T-helper 2 cell (primary cell): ENCODE results near the gene CCDC47.
A peak's percentile ranks its signal among the peaks of the same experiment; 100 is the strongest.
"Not testable (repeated sequence)": the region's sequence is repeated elsewhere in the genome, so short reads cannot be mapped to it uniquely, and the experiment has no call there.

Experiments used
- DNase-seq, 5 experiments: peaks; one replicate each; pipeline versions ENCODE4 v3.0.0 to v3.0.0-alpha.2; 2012 to 2022

The CCDC47 gene

DNA sequence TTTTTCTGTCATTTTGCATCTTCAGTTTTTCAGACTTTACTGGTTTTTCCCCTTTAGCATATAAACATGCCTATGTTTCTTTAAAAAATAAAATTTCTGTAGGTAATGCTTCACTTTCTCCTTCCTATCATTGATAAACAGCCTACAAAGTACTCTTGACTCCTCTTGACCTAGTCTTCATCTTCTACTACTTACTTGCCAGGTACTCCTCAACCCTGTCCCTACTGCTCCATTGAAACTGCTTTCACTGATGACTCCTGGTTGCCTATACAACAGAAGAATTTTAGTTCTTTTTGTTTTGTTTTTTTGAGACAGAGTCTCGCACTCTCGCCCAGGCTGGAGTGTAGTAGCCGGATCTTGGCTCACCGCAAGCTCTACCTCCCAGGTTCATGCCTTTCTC lies 7.5 kb upstream of the CCDC47 start:
- no peak for DNase-seq

DNA sequence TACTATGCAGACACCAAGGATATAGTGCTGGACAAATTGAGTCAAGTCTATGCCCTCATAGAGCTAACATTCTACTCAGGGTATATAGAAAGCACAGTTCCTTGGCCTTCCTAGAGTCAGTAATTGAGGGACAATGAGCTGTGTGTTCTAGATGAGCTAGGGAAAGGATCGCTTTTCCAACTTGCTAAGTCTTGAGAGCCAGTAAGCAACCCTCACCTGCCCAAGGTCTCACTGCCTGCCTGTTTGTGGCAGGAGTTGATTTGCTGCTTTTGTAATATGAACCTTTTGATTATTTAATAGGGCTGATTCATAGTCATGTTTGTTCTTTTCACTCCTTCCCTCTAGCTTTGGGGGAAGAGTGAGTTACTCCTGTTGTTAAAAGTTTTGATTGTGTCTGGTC lies 7.1 kb upstream of the CCDC47 start:
- no peak for DNase-seq

DNA sequence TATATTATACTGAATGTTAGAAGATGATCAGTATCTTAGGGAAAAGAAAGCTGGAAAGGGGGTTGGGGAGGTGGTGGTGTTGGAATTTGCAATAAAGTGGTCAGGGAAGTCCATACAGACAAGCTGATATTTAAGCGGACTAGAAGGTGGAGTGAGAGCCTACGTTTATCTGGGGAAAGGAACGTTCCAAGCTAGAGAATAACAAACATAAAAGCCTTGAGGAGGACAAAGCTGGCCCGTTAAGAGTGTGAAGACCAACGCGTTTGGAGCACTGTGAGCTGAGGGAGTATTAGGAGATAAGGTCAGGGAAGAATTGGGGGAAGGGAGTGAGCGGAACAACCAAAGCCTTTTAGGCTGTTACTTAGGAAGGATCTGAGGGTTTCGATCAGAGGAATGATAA lies 2.0 kb upstream of the CCDC47 start:
- no peak for DNase-seq

DNA sequence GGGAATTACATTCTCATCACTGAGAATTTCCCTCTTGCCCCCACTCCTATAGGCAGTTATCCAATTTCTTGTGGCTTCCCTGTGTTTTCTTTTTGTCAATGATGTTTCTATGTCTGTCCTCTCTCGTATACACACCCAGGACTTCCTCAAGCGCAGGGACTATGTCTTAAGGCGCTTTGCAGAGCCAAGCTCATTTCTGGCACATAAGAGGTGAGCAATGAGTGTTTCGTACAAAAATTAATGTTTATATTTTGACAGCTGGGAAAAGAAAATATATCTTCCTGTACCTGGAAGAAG lies 1.5 kb upstream of the CCDC47 start:
- peak in 1 of 5 experiments; percentile 56 for DNase-seq

DNA sequence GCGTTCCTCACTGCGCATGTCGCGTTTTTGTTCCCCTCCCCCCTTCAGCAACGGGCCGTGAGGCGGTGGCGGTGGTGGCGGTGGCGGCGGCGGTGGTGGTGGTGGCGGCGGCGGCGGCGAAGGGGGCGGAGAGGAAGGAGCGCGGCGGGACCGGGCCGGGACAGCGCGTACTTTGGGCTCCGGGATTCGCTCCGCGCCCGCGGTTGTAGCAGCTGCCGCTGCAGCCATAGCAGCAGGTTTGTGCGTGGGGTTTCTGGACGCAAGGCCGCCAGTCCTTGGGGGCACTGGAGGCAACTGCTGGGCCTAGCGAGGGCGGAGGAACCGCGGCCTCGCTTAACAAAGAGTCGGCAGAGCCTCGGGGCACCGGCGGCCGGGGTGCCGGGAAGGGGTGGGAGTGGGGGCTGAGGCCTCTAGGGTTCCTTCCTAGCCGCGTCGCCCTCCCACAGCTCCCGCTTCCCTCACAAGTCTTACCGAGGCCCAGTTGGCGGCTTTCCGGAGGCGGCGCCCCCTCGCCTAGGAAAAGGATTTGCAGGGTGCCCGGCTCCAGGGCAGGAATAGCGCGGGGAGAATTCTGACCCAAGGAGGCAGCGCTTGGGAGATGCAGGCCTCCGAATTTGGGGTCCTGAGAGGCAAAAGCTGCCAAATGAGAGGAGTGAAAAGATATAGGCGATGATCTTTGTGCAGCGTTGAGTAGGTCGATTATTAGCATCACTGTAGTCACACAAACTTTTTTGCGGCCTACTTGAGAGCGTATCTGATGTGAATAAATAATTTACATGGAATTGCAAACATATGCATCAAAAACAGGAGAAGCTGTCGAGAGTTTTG lies 958 bp upstream of the CCDC47 start, which contains the start of gene DDX42:
Gene DDX42 (plus strand): TSS at position 30 of the 828 bp plus-strand sequence. CDS start 12,880 bp downstream, outside the sequence.
- DNase-seq: peak in 2 of 5 experiments; percentile 73 to 86

DNA sequence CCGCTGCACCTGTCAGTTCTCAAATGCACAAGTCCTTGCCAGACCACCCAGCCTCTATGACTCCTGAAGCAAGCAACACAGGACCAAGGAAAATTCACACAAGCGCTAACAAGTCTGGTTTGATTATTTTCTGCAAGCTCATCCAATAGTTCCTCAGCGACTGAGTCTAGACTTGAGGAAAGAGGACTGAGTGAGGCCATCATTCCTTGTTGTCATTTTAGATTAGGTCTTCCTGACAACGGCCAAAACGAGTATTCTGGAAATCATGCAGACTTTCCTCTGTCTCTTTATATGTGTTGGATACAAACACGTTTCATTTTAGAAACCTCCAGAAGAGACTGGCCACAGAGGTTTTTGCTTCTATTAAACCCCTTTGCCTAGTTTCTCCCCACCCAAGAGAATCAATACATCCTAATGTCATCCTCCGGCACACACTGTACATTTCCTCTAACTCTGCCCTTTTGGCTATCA lies 561 bp downstream of the CCDC47 start:
- DNase-seq: peak in 1 of 5 experiments; percentile 13

DNA sequence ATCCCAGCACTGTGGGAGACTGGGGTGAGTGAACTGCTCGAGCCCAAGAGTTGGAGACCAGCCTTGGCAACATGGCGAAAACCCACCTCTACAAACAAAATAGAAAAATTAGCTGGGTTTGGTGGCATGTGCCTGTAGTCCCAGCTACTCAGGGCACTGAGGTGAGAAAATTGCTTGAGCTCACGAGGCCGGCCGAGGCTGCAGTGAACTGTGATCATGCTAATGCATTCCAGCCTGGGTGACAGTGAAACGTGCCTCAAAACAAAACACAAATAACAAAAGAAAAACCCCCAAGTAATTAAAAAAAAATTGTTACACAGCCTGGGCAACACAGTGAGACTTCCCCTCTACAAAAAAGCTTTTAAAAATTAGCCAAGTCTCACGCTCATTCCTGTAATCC lies 5.0 kb downstream of the CCDC47 start:
- DNase-seq: no peak

DNA sequence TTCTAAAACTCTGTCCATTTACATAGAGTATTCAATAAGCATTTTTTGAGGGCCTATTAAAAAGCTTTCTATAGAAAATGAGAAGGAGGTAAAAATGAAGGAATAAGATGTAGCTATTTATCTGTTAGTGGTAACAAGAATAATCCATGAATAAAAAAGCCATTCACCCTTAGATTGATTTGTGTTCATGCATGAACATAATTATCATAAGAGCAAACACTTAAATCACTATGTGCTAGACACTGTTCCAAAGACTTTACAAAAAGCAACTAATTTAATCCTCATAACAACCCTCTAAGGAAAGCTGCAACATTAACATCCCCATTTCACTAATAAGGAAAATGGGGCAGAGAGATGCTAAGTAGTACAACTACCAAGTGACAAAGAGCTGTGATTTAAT lies 6.6 kb downstream of the CCDC47 start:
- no peak for DNase-seq

DNA sequence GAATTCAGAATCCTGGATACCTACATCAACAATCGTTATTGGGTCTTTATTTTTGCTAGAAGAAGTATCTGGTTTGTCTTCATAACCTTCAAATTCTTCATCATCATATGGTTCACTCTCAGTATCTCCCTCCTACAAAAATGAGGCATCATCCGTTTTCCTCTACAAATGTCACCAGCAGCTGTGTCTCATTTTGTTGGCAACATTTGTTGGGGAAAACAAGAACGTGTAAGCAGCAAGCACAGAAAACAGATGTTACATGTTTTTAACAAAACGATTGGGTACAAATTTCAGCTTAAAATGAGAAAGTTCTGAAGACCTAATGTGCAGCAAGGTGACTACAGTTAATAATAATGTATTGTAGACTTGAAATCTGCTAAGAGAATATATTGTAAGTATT lies 8.7 kb downstream of the CCDC47 start:
- no peak for DNase-seq

DNA sequence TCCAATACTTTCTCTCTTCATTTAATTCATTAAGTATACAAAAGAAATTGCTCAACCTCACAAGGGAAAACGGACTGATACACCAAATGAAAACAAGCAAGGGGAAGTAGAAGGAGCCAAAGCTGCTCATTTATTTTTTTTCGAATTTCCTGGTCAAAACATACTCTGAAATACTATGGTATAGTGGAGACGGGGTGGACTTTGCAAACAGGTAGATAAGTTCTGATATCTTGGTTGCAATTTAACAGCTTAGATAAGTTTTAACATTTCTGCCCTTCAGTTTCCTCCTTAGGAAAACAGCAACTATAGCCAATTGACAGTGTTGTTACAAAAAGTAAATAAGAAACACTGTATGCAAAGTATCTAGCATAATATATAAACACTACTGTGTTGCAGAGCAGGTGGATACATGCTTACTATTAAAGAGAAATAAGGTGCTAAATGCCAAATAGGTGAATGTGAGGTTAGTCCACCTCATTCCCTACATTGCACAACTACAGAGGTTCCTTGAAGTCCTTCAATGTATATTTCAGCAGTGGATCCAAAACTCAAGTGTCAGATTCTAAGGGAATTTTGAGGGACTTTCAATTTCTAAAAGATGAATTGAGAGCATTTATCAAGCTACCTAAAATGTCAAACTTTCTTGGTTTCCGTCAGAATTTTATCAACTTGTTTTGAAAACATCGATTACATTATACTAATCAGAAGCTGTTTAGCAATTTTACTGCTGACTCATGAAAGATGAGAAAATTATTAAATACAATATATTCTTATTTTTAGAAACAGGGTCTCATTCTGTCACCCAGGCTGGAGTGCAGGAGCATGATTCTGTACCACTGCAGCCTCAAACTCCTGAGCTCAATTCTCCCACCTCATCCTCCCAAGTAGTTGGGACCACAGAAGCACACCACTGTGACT lies 11.0 kb downstream of the CCDC47 start:
- DNase-seq: no peak

DNA sequence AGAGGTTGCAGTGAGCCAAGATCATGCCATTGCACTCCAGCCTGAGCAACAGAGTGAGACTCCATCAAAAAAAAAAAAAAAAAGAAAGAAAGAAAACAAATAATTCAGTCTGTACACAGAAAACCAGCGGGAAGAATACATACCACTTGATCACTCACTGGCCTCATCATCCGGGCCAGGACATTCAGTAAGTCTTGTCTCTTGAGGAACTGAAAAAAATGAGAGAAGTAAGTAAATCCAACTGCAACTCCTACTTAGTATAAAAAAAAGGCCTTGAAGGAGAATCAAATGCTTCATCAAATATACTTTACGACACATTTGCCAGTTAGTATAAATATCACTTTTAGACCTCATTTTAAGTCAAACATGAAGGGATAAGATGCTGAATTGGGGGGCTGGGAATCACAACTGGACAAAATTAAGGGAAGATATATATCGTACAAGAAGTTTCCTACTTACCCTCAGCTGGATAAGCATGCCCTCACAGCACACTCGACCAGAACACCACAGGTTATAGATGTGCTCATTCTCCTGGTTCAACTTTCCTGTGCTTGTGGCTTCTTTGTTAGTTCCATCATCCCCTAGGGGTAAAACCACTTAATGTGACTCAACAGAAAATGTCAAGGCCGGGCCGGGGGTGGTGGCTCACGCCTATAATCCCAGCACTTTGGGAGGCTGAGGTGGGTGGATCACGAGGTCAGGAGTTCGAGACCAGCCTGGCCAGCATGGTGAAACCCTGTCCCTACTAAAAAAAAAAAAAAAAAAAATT lies 12.4 kb downstream of the CCDC47 start:
- DNase-seq: no peak

DNA sequence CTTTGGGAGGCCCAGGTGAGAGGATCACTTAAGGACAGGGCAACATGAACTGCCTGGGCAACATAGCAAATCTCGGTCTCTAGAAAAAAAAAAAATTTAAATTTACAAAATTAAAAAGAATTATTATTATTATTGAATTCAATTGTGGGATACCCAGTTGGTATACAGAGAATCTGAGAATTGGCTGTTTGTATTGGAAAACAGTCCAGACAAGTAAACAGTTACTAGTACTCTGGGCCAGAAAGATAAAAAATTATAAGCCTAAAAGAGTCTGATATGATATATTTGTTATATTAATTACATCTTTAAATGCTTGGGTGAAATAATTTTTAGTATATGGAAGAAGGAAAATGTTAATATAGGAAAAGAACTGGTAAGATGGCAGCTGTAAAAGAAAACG lies 15.0 kb downstream of the CCDC47 start:
- DNase-seq: no peak

DNA sequence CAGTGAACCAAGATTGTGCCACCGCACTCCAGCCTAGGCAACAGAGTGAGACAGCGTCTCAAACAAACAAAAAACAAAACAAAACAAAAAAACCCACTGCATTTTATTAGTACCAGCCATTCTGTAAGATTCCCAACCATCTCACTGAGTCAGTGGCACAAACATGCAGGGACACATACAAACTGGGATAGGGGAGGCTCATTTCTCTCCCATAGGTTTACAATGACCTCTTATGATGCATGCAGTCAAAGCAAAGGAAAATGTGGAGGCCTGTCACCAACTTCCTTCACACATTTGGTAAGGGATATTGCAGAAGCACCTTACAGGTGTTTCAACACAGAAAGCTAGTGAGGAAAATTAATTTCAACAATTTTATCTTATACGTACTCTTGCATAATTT lies 19.4 kb downstream of the CCDC47 start:
- no peak for DNase-seq

DNA sequence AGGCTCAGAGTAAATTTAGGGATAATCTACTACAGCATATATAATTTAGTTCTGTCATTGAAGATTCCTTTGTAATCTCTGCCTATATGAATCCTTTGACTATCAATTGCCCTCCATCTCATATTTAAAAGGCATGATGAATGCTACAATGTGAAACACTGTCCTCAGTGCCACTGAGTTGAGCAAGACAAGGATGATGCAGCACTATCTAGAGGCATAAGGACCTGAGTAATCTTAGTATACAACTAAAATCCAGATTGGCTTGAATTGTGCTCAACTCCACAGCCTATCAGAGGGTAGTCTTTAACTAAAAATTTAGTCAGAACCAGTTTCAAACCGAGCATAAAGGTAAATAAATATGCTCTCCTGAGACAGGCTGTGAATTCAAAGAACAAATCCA lies 20.2 kb downstream of the CCDC47 start:
- no peak for DNase-seq

DNA sequence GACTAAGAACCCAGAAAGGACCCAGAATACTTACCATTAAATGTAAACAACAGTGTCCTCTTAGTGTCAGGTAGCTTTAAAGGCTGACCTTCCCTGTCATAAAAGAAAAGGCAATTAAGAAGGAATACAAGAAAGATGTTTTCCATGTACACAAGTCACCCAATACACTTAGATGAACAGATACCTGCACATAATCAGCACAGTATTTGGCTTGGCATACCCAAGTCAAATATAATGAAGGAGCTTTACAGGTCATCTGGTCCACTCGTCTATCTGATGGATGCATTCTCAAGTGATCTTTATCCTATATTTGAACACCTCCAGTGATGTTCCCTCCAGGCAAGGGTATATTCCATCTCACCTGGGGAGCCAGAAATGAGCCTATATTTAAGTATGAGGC lies 20.7 kb downstream of the CCDC47 start:
- DNase-seq: no peak

DNA sequence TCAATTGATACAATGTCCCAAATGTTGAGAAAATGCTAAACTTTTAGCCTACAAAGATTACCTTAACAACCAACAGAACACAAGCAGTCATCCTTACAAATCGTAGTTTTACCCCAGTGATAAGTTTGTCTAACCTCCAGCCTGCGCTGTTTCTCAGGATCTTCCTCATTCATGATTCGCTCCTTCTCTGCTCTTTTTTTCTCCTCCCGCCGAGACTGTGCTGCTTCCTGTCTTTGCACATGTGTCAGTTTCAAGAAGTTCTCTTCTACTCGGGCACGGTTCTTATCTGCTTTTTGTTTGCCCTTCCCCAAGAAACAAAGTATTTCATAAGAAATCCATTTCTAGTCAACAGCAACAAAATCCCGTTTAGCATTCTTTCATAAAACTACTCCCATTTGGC lies 21.6 kb downstream of the CCDC47 start:
- peak in 1 of 5 experiments; percentile 55 for DNase-seq

DNA sequence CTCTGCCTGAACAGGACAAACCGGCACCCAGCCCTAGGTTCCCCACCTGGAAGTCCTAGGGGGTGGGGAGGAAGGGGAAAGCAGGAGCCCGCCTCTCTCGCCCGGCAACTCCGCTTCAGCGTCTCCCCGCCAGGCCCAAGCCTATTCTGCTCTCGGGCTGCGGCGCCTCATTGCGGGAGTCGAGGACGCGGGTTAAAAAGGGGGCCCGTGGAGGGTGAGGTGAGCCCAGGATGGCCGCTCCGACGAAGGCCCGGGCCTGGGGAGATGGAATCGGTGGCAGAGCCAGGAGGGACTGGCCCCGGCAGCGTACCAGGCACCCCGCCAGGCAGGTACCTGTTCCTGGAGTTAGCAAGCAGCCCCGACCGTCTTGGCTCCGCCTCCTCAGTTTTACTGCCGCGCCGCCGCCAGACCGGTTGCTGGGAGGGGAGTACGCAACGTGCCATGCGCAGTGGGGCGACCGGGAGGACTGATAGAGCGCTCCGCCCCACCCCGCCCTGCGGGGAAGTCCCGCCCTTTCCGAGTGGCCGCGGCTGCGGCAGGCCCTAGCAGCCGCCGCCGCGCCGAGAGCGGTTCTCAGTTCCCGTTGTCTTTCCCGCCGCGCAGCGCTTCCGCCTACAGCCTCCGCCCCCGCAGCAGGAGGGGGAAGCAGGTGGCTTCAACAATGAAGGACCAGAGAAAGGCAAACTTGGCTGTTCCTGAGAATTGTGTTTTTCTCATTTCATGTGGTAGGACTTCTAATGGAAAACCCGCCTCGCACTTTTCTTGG lies 31.8 kb downstream of the CCDC47 start, which contains the start of gene STRADA:
Gene STRADA (minus strand): TSS at position 392 of the 766 bp plus-strand sequence. CDS start 13,430 bp downstream, outside the sequence.
- DNase-seq: peak; percentile 97 to 99 (median 98)

DNA sequence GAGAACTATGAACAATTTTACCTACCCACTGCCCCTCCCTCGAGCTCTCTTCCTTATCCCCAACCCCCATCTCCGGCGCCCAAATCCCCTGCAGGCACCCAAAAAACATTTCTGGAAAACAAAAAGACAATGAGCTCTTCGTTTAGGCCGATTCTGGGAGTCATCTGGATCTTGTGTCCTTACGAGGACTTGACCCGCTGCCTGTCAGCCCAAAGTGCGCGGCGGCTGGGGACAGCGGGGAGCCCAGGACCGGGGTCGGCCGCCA lies 32.3 kb downstream of the CCDC47 start:
- no peak for DNase-seq

DNA sequence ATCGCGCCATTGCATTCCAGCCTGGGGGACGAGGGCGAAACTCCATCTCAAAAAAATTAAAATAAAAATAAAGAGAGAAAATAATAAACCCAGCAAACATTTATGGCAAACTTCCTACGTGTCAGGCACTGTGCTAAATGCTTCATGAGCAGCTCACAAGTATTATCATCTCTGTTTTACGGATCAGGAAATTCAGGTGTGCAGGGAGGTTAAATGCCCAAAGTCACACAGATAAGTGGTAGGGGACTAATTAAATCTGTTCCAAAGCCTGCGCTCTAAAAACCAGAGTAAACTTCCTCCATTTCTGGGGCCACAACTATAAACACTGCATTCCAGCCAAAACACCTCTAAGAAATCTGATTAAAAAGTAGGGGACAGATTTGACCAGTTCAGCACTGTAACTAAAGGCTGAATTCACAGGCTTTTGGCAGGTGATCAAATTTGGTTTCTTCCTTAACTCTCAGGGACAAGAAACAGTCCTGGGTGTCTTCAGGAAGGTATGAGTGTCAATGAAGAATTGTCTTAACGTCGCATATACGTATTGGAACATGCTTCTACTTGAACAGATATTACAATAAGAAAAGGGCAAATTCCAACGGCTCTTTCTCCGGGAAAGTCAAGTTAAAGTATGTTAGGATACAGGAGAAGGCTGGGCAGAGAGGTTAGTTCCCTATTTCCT lies 32.8 kb downstream of the CCDC47 start:
- peak in 1 of 5 experiments; percentile 21 for DNase-seq

DNA sequence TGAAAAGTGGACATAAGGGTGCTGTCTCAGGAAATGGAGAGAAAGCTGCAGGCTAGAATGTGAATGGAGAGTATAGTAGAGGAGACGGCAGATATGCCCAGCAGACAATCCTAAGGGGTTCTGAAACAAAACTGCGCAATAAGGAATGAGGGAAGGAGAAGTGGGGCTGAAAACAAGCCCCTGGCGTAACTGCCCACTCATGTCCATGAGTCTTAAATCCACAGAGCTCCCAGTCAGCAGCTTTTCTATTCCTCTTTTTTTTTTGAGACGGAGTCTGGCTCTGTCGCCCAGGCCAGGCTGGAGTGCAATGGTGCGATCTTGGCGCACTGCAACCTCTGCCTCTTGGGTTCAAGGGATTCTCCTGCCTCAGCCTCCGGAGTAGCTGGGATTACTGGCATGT lies 37.7 kb downstream of the CCDC47 start:
- no peak for DNase-seq

DNA sequence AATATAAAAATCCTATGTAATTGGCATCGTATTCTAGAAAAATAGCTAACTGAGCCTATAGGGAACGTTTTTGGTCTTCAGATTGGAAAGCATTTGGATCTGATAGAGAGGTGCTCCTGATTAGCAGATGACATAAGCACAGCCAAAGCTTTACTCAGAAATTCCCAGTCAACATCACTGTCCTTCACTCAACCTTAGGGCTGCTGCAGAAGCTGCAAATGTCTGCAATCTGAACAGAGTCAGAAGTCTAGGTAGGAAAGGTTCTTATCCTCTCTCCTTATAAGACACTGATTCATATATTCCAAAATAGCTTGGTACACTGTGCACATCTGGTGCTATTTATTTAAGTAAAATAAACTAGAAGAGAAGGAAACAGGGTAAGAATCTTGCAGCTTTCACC lies 51.0 kb downstream of the CCDC47 start:
- no peak for DNase-seq

DNA sequence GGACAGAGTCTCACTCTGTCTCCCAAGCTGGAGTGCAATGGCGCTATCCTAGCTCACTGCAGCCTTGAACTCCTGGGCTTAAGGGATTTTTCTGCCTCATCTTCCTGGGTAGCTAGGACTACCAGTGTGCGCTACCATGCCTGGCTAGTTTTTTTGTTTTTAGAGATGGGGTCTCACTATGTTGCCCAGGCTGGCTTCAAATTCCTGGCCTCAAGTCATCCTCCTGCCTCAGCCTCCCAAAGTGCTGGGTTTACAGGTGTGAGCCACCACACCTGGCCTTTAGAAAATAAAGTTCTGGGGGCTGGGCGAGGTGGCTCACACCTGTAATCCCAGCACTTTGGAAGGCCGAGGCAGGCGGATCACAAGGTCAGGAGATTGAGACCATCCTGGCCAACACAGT lies 53.2 kb downstream of the CCDC47 start:
- not testable (repeated sequence) for DNase-seq
